ENCODE measurements around the gene MYH9.

MYH9 gene

GRCh38 chr22:36369922-36370791 is 17.6 kb downstream of the MYH9 start:
- Histone ChIP-seq H3K36me3 (peaks cover 68% of the 10 kb centered on the region), H3K4me3 (no peak overlapping the region), H3K4me1 (peaks cover 100% of the 10 kb centered on the region), H3K9ac (0 out of 2 replicates have a peak overlapping the region, but pooled peaks have one; percentile 0), H3K27ac (no peak overlapping the region), H3K4me2 (peak overlapping the region; percentile 100), H3K27me3 (no peaks in the 10 kb centered on the region), H3K9me3 (no peaks in the 10 kb centered on the region), H4K20me1 (peaks cover 100% of the 10 kb centered on the region)
- TF ChIP-seq Cebpa-rat (IDR thresholded peaks at IDR 0.05), result no peak

- H3K4me3 ChIP-seq, result no peak overlapping the region
- peaks cover 100% of the 10 kb centered on the region for H3K4me1 ChIP-seq
- peaks cover 100% of the 10 kb centered on the region for H4K20me1 ChIP-seq
- no peak overlapping the region for H3K27ac ChIP-seq
- H3K27me3 ChIP-seq, result no peaks in the 10 kb centered on the region
- H3K9ac ChIP-seq, result 0 out of 2 replicates have a peak overlapping the region, but pooled peaks have one; percentile 0
- peaks cover 66% of the 10 kb centered on the region for H3K36me3 ChIP-seq
- no peaks in the 10 kb centered on the region for H3K9me3 ChIP-seq
- TF ChIP-seq Cebpa-rat (IDR thresholded peaks at IDR 0.05), result no peak
- H3K4me2 ChIP-seq, result peak overlapping the region; percentile 100
Observed at GRCh38 chr22:36369004-36369921, 18.5 kb downstream of the MYH9 start.

- peaks cover 100% of the 10 kb centered on the region for H4K20me1 ChIP-seq
- no peak overlapping the region for H3K27ac ChIP-seq
- H3K9ac ChIP-seq, result no peak overlapping the region
- H3K27me3 ChIP-seq, result no peaks in the 10 kb centered on the region
- H3K9me3 ChIP-seq, result no peaks in the 10 kb centered on the region
- TF ChIP-seq Cebpa-rat (IDR thresholded peaks at IDR 0.05), result no peak
- no peak overlapping the region for H3K4me3 ChIP-seq
- peak overlapping the region; percentile 100 for H3K4me2 ChIP-seq
- peaks cover 73% of the 10 kb centered on the region for H3K36me3 ChIP-seq
- peaks cover 100% of the 10 kb centered on the region for H3K4me1 ChIP-seq
Observed at GRCh38 chr22:36368359-36368983, 19.3 kb downstream of the MYH9 start.

- peaks cover 100% of the 10 kb centered on the region for H4K20me1 ChIP-seq
- H3K36me3 ChIP-seq, result peaks cover 82% of the 10 kb centered on the region
- peaks cover 100% of the 10 kb centered on the region for H3K4me1 ChIP-seq
- no peak overlapping the region for H3K4me3 ChIP-seq
- TF ChIP-seq Cebpa-rat (IDR thresholded peaks at IDR 0.05), result no peak
- H3K27me3 ChIP-seq, result no peaks in the 10 kb centered on the region
- H3K9ac ChIP-seq, result no peak overlapping the region
- peak overlapping the region; percentile 100 for H3K4me2 ChIP-seq
- H3K27ac ChIP-seq, result no peak overlapping the region
- no peaks in the 10 kb centered on the region for H3K9me3 ChIP-seq
Observed at GRCh38 chr22:36367479-36367878, 20.3 kb downstream of the MYH9 start.

- Histone ChIP-seq H3K9me3 (no peaks in the 10 kb centered on the region), H3K27me3 (no peaks in the 10 kb centered on the region), H4K20me1 (peaks cover 100% of the 10 kb centered on the region), H3K4me3 (no peak overlapping the region), H3K36me3 (peaks cover 82% of the 10 kb centered on the region), H3K27ac (peak overlapping the region; percentile 1; the same call in 1 of the 2 replicates), H3K4me1 (peaks cover 100% of the 10 kb centered on the region), H3K4me2 (peak overlapping the region; percentile 100), H3K9ac (no peak overlapping the region)
- no peak for TF ChIP-seq Cebpa-rat (IDR thresholded peaks at IDR 0.05)
Observed at GRCh38 chr22:36367066-36367465, 20.7 kb downstream of the MYH9 start.

GRCh38 chr22:36366291-36366708 is 21.5 kb downstream of the MYH9 start:
- H4K20me1 ChIP-seq, result peaks cover 100% of the 10 kb centered on the region
- no peak for TF ChIP-seq Cebpa-rat (IDR thresholded peaks at IDR 0.05)
- H3K4me1 ChIP-seq, result peaks cover 100% of the 10 kb centered on the region
- peak overlapping the region; percentile 1; the same call in 1 of the 2 replicates for H3K27ac ChIP-seq
- H3K4me3 ChIP-seq, result no peak overlapping the region
- peaks cover 82% of the 10 kb centered on the region for H3K36me3 ChIP-seq
- no peak overlapping the region for H3K9ac ChIP-seq
- H3K27me3 ChIP-seq, result no peaks in the 10 kb centered on the region
- peak overlapping the region; percentile 100 for H3K4me2 ChIP-seq
- H3K9me3 ChIP-seq, result no peaks in the 10 kb centered on the region

GRCh38 chr22:36365020-36365411 is 22.8 kb downstream of the MYH9 start:
- peaks cover 100% of the 10 kb centered on the region for H4K20me1 ChIP-seq
- H3K9me3 ChIP-seq, result no peaks in the 10 kb centered on the region
- peaks cover 100% of the 10 kb centered on the region for H3K4me1 ChIP-seq
- no peak overlapping the region for H3K27ac ChIP-seq
- H3K27me3 ChIP-seq, result no peaks in the 10 kb centered on the region
- peaks cover 82% of the 10 kb centered on the region for H3K36me3 ChIP-seq
- 0 out of 2 replicates have a peak overlapping the region, but pooled peaks have one; percentile 7 for H3K9ac ChIP-seq
- TF ChIP-seq Cebpa-rat (IDR thresholded peaks at IDR 0.05), result no peak
- H3K4me3 ChIP-seq, result no peak overlapping the region
- peak overlapping the region; percentile 100 for H3K4me2 ChIP-seq

GRCh38 chr22:36364255-36365019 is 23.3 kb downstream of the MYH9 start:
- H3K4me1 ChIP-seq, result peaks cover 100% of the 10 kb centered on the region
- H4K20me1 ChIP-seq, result peaks cover 100% of the 10 kb centered on the region
- H3K36me3 ChIP-seq, result peaks cover 80% of the 10 kb centered on the region
- TF ChIP-seq Cebpa-rat (IDR thresholded peaks at IDR 0.05), result no peak
- no peak overlapping the region for H3K4me3 ChIP-seq
- H3K27me3 ChIP-seq, result no peaks in the 10 kb centered on the region
- H3K9ac ChIP-seq, result no peak overlapping the region
- peak overlapping the region; percentile 100 for H3K4me2 ChIP-seq
- H3K9me3 ChIP-seq, result no peaks in the 10 kb centered on the region
- H3K27ac ChIP-seq, result no peak overlapping the region
